Colonic mucosa (tissue), 4 donors: ENCODE data around the gene MLLT6. TPM values are rescaled to one million over a fixed set of nuclear protein-coding genes. Genes with fewer than 3 reads are reported as not detected.

Source experiments
- DNase-seq: peaks from one replicate; pipeline ENCODE4 v3.0.0-alpha.2; 2020
- H3K27ac ChIP-seq: fragments of 200-600 bp; one replicate; pipeline ENCODE4 v1.8.0; 2021
- H3K27me3 ChIP-seq: fragments of 200-600 bp; one replicate; pipeline ENCODE4 v1.8.0; 2021
- H3K36me3 ChIP-seq: fragments of 200-600 bp; one replicate; pipeline ENCODE4 v1.8.0; 2021
- H3K4me1 ChIP-seq: fragments of 200-600 bp; one replicate; pipeline ENCODE4 v1.8.0; 2021; ENCODE audit warnings: mild to moderate bottlenecking
- H3K4me3 ChIP-seq: fragments of 200-600 bp; one replicate; pipeline ENCODE4 v1.8.0; 2021
- H3K9ac ChIP-seq, 2 donors: one replicate each; pipeline ENCODE4 v1.7.0; 2013; ENCODE audit warnings: control low read depth in 2 of 2, low read depth in 2 of 2, low read length in 2 of 2
- H3K9me3 ChIP-seq: fragments of 200-600 bp; one replicate; pipeline ENCODE4 v1.8.0; 2021
- CTCF ChIP-seq: fragments of 200-600 bp; IDR thresholded peaks from one replicate; pipeline ENCODE4 v1.8.0; 2022; ENCODE audit warnings: antibody characterized with exemption, mild to moderate bottlenecking
- intact Hi-C: fragments of 100-400 bp; cut with DNase I; formaldehyde crosslinking; loops from one replicate; pipeline ENCODE4 v1.14.1; 2022
- total RNA-seq, 2 donors: library from RNA; stranded (reverse); fragmentation: NEBNext Ultra II Directional in 1 of 2; extraction: Animal tissue kit (Norgen Biotek cat#: 25700) in 1 of 2; gene quantifications; one replicate each; pipeline ENCODE4 v1.2.1, GENCODE V29; 2021
- donor health status: healthy.
- donor health status: DM: no; HTN: no; CAD: no.
- donor health status: DM: no; HTN: no; CAD: no.

Gene MLLT6
- total RNA-seq, 2 donors from 2014 or later, result 74.1 to 109 TPM

DNA sequence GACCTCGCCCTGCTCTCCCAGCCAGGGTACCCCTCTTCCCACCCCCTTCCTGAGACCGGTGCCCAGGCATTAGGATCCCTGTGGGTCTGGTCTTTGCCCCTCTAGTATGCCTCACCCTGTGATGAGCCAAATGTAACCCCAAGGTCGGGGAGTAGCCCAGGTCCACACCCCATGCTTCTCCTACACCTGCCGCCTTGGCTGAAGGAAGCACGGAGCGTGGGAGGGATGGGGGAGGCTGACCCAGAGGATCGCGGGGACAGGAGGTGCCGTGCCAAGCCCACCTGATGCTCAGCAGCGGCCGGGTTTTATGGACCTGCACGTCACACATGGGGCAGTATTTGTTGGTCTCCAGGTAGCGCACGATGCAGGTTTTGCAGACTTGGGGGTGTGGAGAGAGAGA lies 34.2 kb downstream of the MLLT6 start:
- peak overlapping the region in 1 of 2 donors; percentile 22 for H3K9ac ChIP-seq
- no peak overlapping the region for H3K4me3 ChIP-seq
- DNase-seq, result no peak
- H3K4me1 ChIP-seq, result peaks cover 21% of the 10 kb centered on the region
- no peaks in the 10 kb centered on the region for H3K27me3 ChIP-seq
- no peaks in the 10 kb centered on the region for H3K9me3 ChIP-seq
- no peak overlapping the region for H3K27ac ChIP-seq
- no peak for TF ChIP-seq CTCF
- intact Hi-C loops, result no loop called here
- no peaks in the 10 kb centered on the region for H3K36me3 ChIP-seq

DNA sequence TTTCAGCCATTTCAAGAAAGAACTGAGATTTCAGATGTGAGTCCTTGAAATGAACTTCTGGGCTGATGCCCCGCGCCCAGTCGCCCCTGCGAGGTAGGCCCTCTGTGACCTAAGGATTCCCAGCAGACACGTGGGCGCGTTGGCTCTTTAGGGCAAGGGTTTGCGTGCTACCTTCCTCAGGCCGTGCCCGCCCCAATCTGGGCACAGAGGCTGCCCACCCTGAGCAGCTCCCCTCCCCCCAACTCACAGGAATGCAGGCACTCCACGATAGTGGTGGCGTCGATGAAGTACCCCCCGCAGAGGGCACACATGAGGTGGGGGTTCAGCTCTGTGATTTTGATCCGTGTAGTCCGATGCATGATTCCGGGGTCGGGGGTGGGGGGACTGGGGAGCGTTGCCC lies 35.0 kb downstream of the MLLT6 start:
- intact Hi-C loops, result no loop called here
- TF ChIP-seq CTCF, result no peak
- Histone ChIP-seq H3K4me3 (no peak overlapping the region), H3K36me3 (no peaks in the 10 kb centered on the region), H3K9me3 (no peaks in the 10 kb centered on the region), H3K4me1 (peaks cover 21% of the 10 kb centered on the region), H3K27ac (no peak overlapping the region), H3K9ac (peak overlapping the region in 1 of 2 donors; percentile 22), H3K27me3 (no peaks in the 10 kb centered on the region)
- DNase-seq, result no peak

- H3K9ac ChIP-seq, result peak overlapping the region in 1 of 2 donors; percentile 4
- peaks cover 21% of the 10 kb centered on the region for H3K4me1 ChIP-seq
- intact Hi-C loops, result no loop called here
- no peaks in the 10 kb centered on the region for H3K36me3 ChIP-seq
- no peak for DNase-seq
- peak overlapping the region; percentile 90 for H3K27ac ChIP-seq
- H3K4me3 ChIP-seq, result no peak overlapping the region
- TF ChIP-seq CTCF, result no peak
- H3K9me3 ChIP-seq, result no peaks in the 10 kb centered on the region
- H3K27me3 ChIP-seq, result no peaks in the 10 kb centered on the region
These were observed 35.7 kb downstream of the MLLT6 start for GRCh38 chr17:38740806-38741205.

GRCh38 chr17:38741461-38741860 lies 36.4 kb downstream of the MLLT6 start:
- intact Hi-C loops, result no loop called here
- H3K4me3 ChIP-seq, result no peak overlapping the region
- no peaks in the 10 kb centered on the region for H3K9me3 ChIP-seq
- H3K4me1 ChIP-seq, result peaks cover 21% of the 10 kb centered on the region
- no peak for TF ChIP-seq CTCF
- no peaks in the 10 kb centered on the region for H3K27me3 ChIP-seq
- H3K36me3 ChIP-seq, result no peaks in the 10 kb centered on the region
- peak overlapping the region; percentile 13 to 86 for H3K9ac ChIP-seq
- DNase-seq, result no peak
- H3K27ac ChIP-seq, result peak overlapping the region; percentile 90

- peaks cover 21% of the 10 kb centered on the region for H3K4me1 ChIP-seq
- no peaks in the 10 kb centered on the region for H3K27me3 ChIP-seq
- H3K27ac ChIP-seq, result peak overlapping the region; percentile 90
- no peak for TF ChIP-seq CTCF
- intact Hi-C loops, result no loop called here
- H3K36me3 ChIP-seq, result no peaks in the 10 kb centered on the region
- no peaks in the 10 kb centered on the region for H3K9me3 ChIP-seq
- H3K4me3 ChIP-seq, result no peak overlapping the region
- peak; percentile 86 for DNase-seq
- H3K9ac ChIP-seq, result peak overlapping the region; percentile 26 to 86
These were observed 36.9 kb downstream of the MLLT6 start for GRCh38 chr17:38741921-38742410.
